Measurements from ENCODE around the gene GRK5. TPM values are rescaled to one million over a fixed set of nuclear protein-coding genes. Genes with fewer than 3 reads are reported as not detected.

Gene GRK5
- total RNA-seq, 1 experiment from 2014 or later, result 4.8 TPM

GRCh38 chr10:119413093-119413453 is 205.7 kb downstream of the GRK5 start:
- no peaks in the 10 kb centered on the region for H4K20me1 ChIP-seq (ENCODE audit: insufficient read depth)
- H3K79me2 ChIP-seq (ENCODE audit: low read depth), result no peaks in the 10 kb centered on the region
- intact Hi-C loops (cut with micrococcal nuclease; ENCODE audit: unreplicated experiment), result no loop called here
- no peaks in the 10 kb centered on the region for H3K36me3 ChIP-seq (ENCODE audit: low read depth)
- no peak overlapping the region for H3K4me2 ChIP-seq
- ChIA-PET POLR2A (ENCODE audit: unreplicated experiment) (no interaction called here), CTCF (no interaction called here)
- H3K9me3 ChIP-seq (ENCODE audit: insufficient read depth, low read depth), result no peaks in the 10 kb centered on the region
- H2AFZ ChIP-seq, result no peak overlapping the region
- H3K4me3 ChIP-seq, result no peak overlapping the region
- H3K4me1 ChIP-seq (replicated peaks; ENCODE audit: insufficient read depth), result no peaks in the 10 kb centered on the region
- H3K27ac ChIP-seq, result no peak overlapping the region
- no peaks in the 10 kb centered on the region for H3K27me3 ChIP-seq (ENCODE audit: insufficient read depth, low read depth)
- H3F3A ChIP-seq (ENCODE audit: insufficient read depth, low read depth), result no peaks in the 10 kb centered on the region
- TF ChIP-seq CTCF (conservative IDR thresholded peaks at IDR 0.05) (no peak), EZH2 (IDR thresholded peaks at IDR 0.05; ENCODE audit: low read depth) (no peak)
- H3K9me2 ChIP-seq (ENCODE audit: insufficient read depth), result no peaks in the 10 kb centered on the region
- BruUV-seq (replicated peaks), result no TSS peak
- DNase-seq, result no peak

GRCh38 chr10:119413471-119414080 is 206.2 kb downstream of the GRK5 start:
- H3F3A ChIP-seq (ENCODE audit: insufficient read depth, low read depth), result no peaks in the 10 kb centered on the region
- H3K36me3 ChIP-seq (ENCODE audit: low read depth), result no peaks in the 10 kb centered on the region
- no peaks in the 10 kb centered on the region for H4K20me1 ChIP-seq (ENCODE audit: insufficient read depth)
- H3K9me3 ChIP-seq (ENCODE audit: insufficient read depth, low read depth), result no peaks in the 10 kb centered on the region
- no peak overlapping the region for H2AFZ ChIP-seq
- intact Hi-C loops (cut with micrococcal nuclease; ENCODE audit: unreplicated experiment), result no loop called here
- H3K4me1 ChIP-seq (replicated peaks; ENCODE audit: insufficient read depth), result no peaks in the 10 kb centered on the region
- H3K27ac ChIP-seq, result no peak overlapping the region
- TF ChIP-seq CTCF (conservative IDR thresholded peaks at IDR 0.05) (no peak), EZH2 (IDR thresholded peaks at IDR 0.05; ENCODE audit: low read depth) (no peak)
- no peaks in the 10 kb centered on the region for H3K9me2 ChIP-seq (ENCODE audit: insufficient read depth)
- no TSS peak for BruUV-seq (replicated peaks)
- CTCF ChIA-PET, result no interaction called here
- POLR2A ChIA-PET (ENCODE audit: unreplicated experiment), result no interaction called here
- no peaks in the 10 kb centered on the region for H3K27me3 ChIP-seq (ENCODE audit: insufficient read depth, low read depth)
- H3K79me2 ChIP-seq (ENCODE audit: low read depth), result no peaks in the 10 kb centered on the region
- H3K4me3 ChIP-seq, result no peak overlapping the region
- DNase-seq, result no peak
- no peak overlapping the region for H3K4me2 ChIP-seq

GRCh38 chr10:119414081-119414611 is 206.8 kb downstream of the GRK5 start:
- BruUV-seq (replicated peaks), result no TSS peak
- intact Hi-C loops (cut with micrococcal nuclease; ENCODE audit: unreplicated experiment), result no loop called here
- H3K27me3 ChIP-seq (ENCODE audit: insufficient read depth, low read depth), result no peaks in the 10 kb centered on the region
- no peaks in the 10 kb centered on the region for H3K9me2 ChIP-seq (ENCODE audit: insufficient read depth)
- POLR2A ChIA-PET (ENCODE audit: unreplicated experiment), result no interaction called here
- CTCF ChIA-PET, result no interaction called here
- H3K4me2 ChIP-seq, result no peak overlapping the region
- H3K27ac ChIP-seq, result no peak overlapping the region
- no peak for TF ChIP-seq CTCF (conservative IDR thresholded peaks at IDR 0.05)
- no peak for TF ChIP-seq EZH2 (IDR thresholded peaks at IDR 0.05; ENCODE audit: low read depth)
- H2AFZ ChIP-seq, result no peak overlapping the region
- H3K4me3 ChIP-seq, result no peak overlapping the region
- H4K20me1 ChIP-seq (ENCODE audit: insufficient read depth), result no peaks in the 10 kb centered on the region
- DNase-seq, result no peak
- no peaks in the 10 kb centered on the region for H3K36me3 ChIP-seq (ENCODE audit: low read depth)
- H3K79me2 ChIP-seq (ENCODE audit: low read depth), result no peaks in the 10 kb centered on the region
- no peaks in the 10 kb centered on the region for H3K4me1 ChIP-seq (replicated peaks; ENCODE audit: insufficient read depth)
- no peaks in the 10 kb centered on the region for H3K9me3 ChIP-seq (ENCODE audit: insufficient read depth, low read depth)
- H3F3A ChIP-seq (ENCODE audit: insufficient read depth, low read depth), result no peaks in the 10 kb centered on the region

All from PC-9 (cell line).